ENCODE results near the gene SPG7.

The SPG7 gene

GRCh38 chr16:89491238-89491869, 16.8 kb upstream of the SPG7 start:
- H3K27me3 ChIP-seq (ENCODE audit: insufficient read depth, poor library complexity, severe bottlenecking), result no peaks in the 10 kb centered on the region
- no peak for TF ChIP-seq CTCF (IDR thresholded peaks at IDR 0.05; ENCODE audit: poor library complexity, severe bottlenecking)
- ATAC-seq (ENCODE audit: low read depth) (no peak), DNase-seq (ENCODE audit: low spot score) (no peak)
- no peaks in the 10 kb centered on the region for H3K9me3 ChIP-seq (ENCODE audit: severe bottlenecking)
- peak overlapping the region; percentile 71 for H3K4me3 ChIP-seq (ENCODE audit: severe bottlenecking)
- H3K36me3 ChIP-seq (ENCODE audit: low read depth), result peaks cover 20% of the 10 kb centered on the region
- peaks cover 22% of the 10 kb centered on the region for H3K4me1 ChIP-seq (ENCODE audit: insufficient read depth, poor library complexity, severe bottlenecking)
- H3K27ac ChIP-seq (ENCODE audit: poor library complexity, severe bottlenecking), result peak overlapping the region; percentile 91

- no peak for DNase-seq (ENCODE audit: low spot score)
- Histone ChIP-seq H3K9me3 (ENCODE audit: severe bottlenecking) (no peaks in the 10 kb centered on the region), H3K4me1 (ENCODE audit: insufficient read depth, poor library complexity, severe bottlenecking) (peaks cover 20% of the 10 kb centered on the region), H3K27me3 (ENCODE audit: insufficient read depth, poor library complexity, severe bottlenecking) (no peaks in the 10 kb centered on the region), H3K36me3 (ENCODE audit: low read depth) (peaks cover 18% of the 10 kb centered on the region), H3K4me3 (ENCODE audit: severe bottlenecking) (peak overlapping the region; percentile 71), H3K27ac (ENCODE audit: poor library complexity, severe bottlenecking) (no peak overlapping the region)
- no peak for ATAC-seq (ENCODE audit: low read depth)
- no peak for TF ChIP-seq CTCF (IDR thresholded peaks at IDR 0.05; ENCODE audit: poor library complexity, severe bottlenecking)
Observed at GRCh38 chr16:89491974-89492687, 16.1 kb upstream of the SPG7 start.

GRCh38 chr16:89493776-89494175, 14.4 kb upstream of the SPG7 start:
- Histone ChIP-seq H3K9me3 (ENCODE audit: severe bottlenecking) (no peaks in the 10 kb centered on the region), H3K4me3 (ENCODE audit: severe bottlenecking) (no peak overlapping the region), H3K36me3 (ENCODE audit: low read depth) (peaks cover 1% of the 10 kb centered on the region), H3K4me1 (ENCODE audit: insufficient read depth, poor library complexity, severe bottlenecking) (peaks cover 3% of the 10 kb centered on the region), H3K27ac (ENCODE audit: poor library complexity, severe bottlenecking) (no peak overlapping the region), H3K27me3 (ENCODE audit: insufficient read depth, poor library complexity, severe bottlenecking) (no peaks in the 10 kb centered on the region)
- TF ChIP-seq CTCF (IDR thresholded peaks at IDR 0.05; ENCODE audit: poor library complexity, severe bottlenecking), result no peak
- ATAC-seq (ENCODE audit: low read depth) (no peak), DNase-seq (ENCODE audit: low spot score) (no peak)

GRCh38 chr16:89495121-89495520, 13.1 kb upstream of the SPG7 start:
- H3K27me3 ChIP-seq (ENCODE audit: insufficient read depth, poor library complexity, severe bottlenecking), result no peaks in the 10 kb centered on the region
- TF ChIP-seq CTCF (IDR thresholded peaks at IDR 0.05; ENCODE audit: poor library complexity, severe bottlenecking), result no peak
- no peak overlapping the region for H3K4me3 ChIP-seq (ENCODE audit: severe bottlenecking)
- no peak overlapping the region for H3K27ac ChIP-seq (ENCODE audit: poor library complexity, severe bottlenecking)
- ATAC-seq (ENCODE audit: low read depth) (no peak), DNase-seq (ENCODE audit: low spot score) (no peak)
- H3K9me3 ChIP-seq (ENCODE audit: severe bottlenecking), result no peaks in the 10 kb centered on the region
- H3K36me3 ChIP-seq (ENCODE audit: low read depth), result no peaks in the 10 kb centered on the region
- peaks cover 3% of the 10 kb centered on the region for H3K4me1 ChIP-seq (ENCODE audit: insufficient read depth, poor library complexity, severe bottlenecking)

GRCh38 chr16:89498839-89499238, 9.4 kb upstream of the SPG7 start:
- Histone ChIP-seq H3K27me3 (ENCODE audit: insufficient read depth, poor library complexity, severe bottlenecking) (no peaks in the 10 kb centered on the region), H3K4me3 (ENCODE audit: severe bottlenecking) (no peak overlapping the region), H3K4me1 (ENCODE audit: insufficient read depth, poor library complexity, severe bottlenecking) (peaks cover 10% of the 10 kb centered on the region), H3K27ac (ENCODE audit: poor library complexity, severe bottlenecking) (no peak overlapping the region), H3K9me3 (ENCODE audit: severe bottlenecking) (no peaks in the 10 kb centered on the region), H3K36me3 (ENCODE audit: low read depth) (no peaks in the 10 kb centered on the region)
- DNase-seq (ENCODE audit: low spot score) (no peak), ATAC-seq (ENCODE audit: low read depth) (no peak)
- TF ChIP-seq CTCF (IDR thresholded peaks at IDR 0.05; ENCODE audit: poor library complexity, severe bottlenecking), result no peak

Measured in RWPE2 (cell line).